Measurements from ENCODE around the gene LRTM2. TPM values are rescaled to one million over a fixed set of nuclear protein-coding genes. Genes with fewer than 3 reads are reported as not detected.

Gene LRTM2
- total and polyA plus RNA-seq, 9 of the 15 experiments (the other 6 are each of a cell fraction or from before 2014, with no cell fraction given) = 0.09 TPM; not detected in 8

- Histone ChIP-seq H3K9ac (ENCODE audit: insufficient read depth in 1 of 2, low read depth in 2 of 2, low read length in 2 of 2) (no peak overlapping the region), H2AFZ (ENCODE audit: low read depth, low read length) (no peak overlapping the region), H3K9me1 (ENCODE audit: control insufficient read depth, insufficient read depth, low read length) (no peaks in the 10 kb centered on the region), H3K4me2 (ENCODE audit: insufficient read depth, low read length) (no peak overlapping the region), H3K9me3 (replicated peaks; ENCODE audit: control insufficient read depth, insufficient read depth, low read depth, low read length) (no peaks in the 10 kb centered on the region), H4K20me1 (replicated peaks; ENCODE audit: control insufficient read depth, insufficient read depth, low read length) (no peaks in the 10 kb centered on the region; the same call in 1 of the 2 replicates), H3K36me3 (ENCODE audit: control insufficient read depth, insufficient read depth, low read length) (no peaks in the 10 kb centered on the region), H3K4me1 (replicated peaks in 1 of 2; ENCODE audit: control insufficient read depth in 2 of 2, insufficient read depth in 2 of 2, low read length in 2 of 2) (no peaks in the 10 kb centered on the region; a peak in 1 of 5 replicates), H3K27me3 (ENCODE audit: control insufficient read depth in 2 of 2, insufficient read depth in 2 of 2, low read length in 2 of 2) (peaks cover 3 to 44% of the 10 kb centered on the region in 2 experiments; a peak in 3 of 5 replicates), H3K27ac (ENCODE audit: extremely low read depth, low read depth, low read length) (no peak overlapping the region), H3K4me3 (no peak overlapping the region), H3K79me2 (ENCODE audit: control insufficient read depth, insufficient read depth, low read length) (no peaks in the 10 kb centered on the region)
- FAIRE-seq (no peak), DNase-seq (ENCODE audit: extremely low read depth in 1 of 4, low spot score in 3 of 4) (no peak), ATAC-seq (no peak)
- WGBS (ENCODE audit: insufficient coverage, low coverage, missing lambda C conversion rate) = 6% methylated on average over 21 of the region's 24 CpGs
- intact Hi-C loops (cut with micrococcal nuclease) = no loop called here
- no TSS peak for BruUV-seq (replicated peaks)
- in situ Hi-C loops (cut with MboI) = no loop called here
- ChIA-PET POLR2A (no interaction called here), CTCF (ENCODE audit: low intra/inter-chr PET ratio) (no interaction called here)
- TF ChIP-seq BACH1 (tag; IDR thresholded peaks at IDR 0.05) = no peak
- TF ChIP-seq LCOR (CRISPR knock-in tag; IDR thresholded peaks at IDR 0.05) = no peak
- no peak for TF ChIP-seq XRCC3 (IDR thresholded peaks at IDR 0.05)
- no peak for TF ChIP-seq ZNF324 (CRISPR knock-in tag; IDR thresholded peaks at IDR 0.05)
- TF ChIP-seq MAX (CRISPR knock-in tag; IDR thresholded peaks at IDR 0.05) = peak; percentile 43; the same call in 1 of the 2 replicates
- TF ChIP-seq KDM1A (IDR thresholded peaks at IDR 0.05) = peak in 1 of 2 experiments; percentile 67; a peak in 1 of 4 replicates
- TF ChIP-seq POLR3G (IDR thresholded peaks at IDR 0.05; ENCODE audit: extremely low read depth, insufficient read length, insufficient replicate concordance) = no peak
- no peak for TF ChIP-seq RAD21 (CRISPR knock-in tag; conservative IDR thresholded peaks at IDR 0.05 in 1 of 2, IDR thresholded peaks at IDR 0.05 in 1 of 2)
- TF ChIP-seq MTA3 (IDR thresholded peaks at IDR 0.05; ENCODE audit: borderline replicate concordance) = no peak
These were observed 50.9 kb downstream of the LRTM2 start for GRCh38 chr12:1870998-1871917.

All from K562 (cell line).